H9 (cell line): ENCODE results near the gene EDDM3A. TPM values are rescaled to one million over a fixed set of nuclear protein-coding genes. Genes with fewer than 3 reads are reported as not detected.

Experiments used
- DNase-seq: peaks from one replicate; pipeline ENCODE4 v3.0.0-alpha.2; 2017
- H2AFZ ChIP-seq: one replicate; pipeline ENCODE4 v1.6.1; 2013; ENCODE audit warnings: mild to moderate bottlenecking, low read length, control low read depth, moderate library complexity
- H2AK5ac ChIP-seq: 2 replicates; pipeline ENCODE4 v1.6.1; 2013; ENCODE audit warnings: low read length, control low read depth, mixed read lengths; ENCODE audit not compliant: insufficient read length
- H2BK120ac ChIP-seq: one replicate; pipeline ENCODE4 v1.6.1; 2013; ENCODE audit warnings: low read depth, mild to moderate bottlenecking, low read length, control low read depth, inconsistent platforms; ENCODE audit not compliant: poor library complexity, severe bottlenecking
- H2BK12ac ChIP-seq: 2 replicates; pipeline ENCODE4 v1.6.1; 2013; ENCODE audit warnings: low read length, control low read depth, mixed read lengths, low read depth; ENCODE audit not compliant: insufficient read length
- H2BK15ac ChIP-seq: 2 replicates; pipeline ENCODE4 v1.6.1; 2013; ENCODE audit warnings: low read depth, low read length, control low read depth
- H2BK20ac ChIP-seq: one replicate; pipeline ENCODE4 v1.6.1; 2013; ENCODE audit warnings: low read depth, mild to moderate bottlenecking, low read length, control low read depth, inconsistent platforms; ENCODE audit not compliant: poor library complexity, severe bottlenecking
- H2BK5ac ChIP-seq: 2 replicates; pipeline ENCODE4 v1.6.1; 2013; ENCODE audit warnings: low read length, control low read depth, mixed read lengths; ENCODE audit not compliant: insufficient read length
- H3K14ac ChIP-seq: 2 replicates; pipeline ENCODE4 v1.6.1; 2013; ENCODE audit warnings: low read length, control low read depth; ENCODE audit not compliant: insufficient read depth
- H3K18ac ChIP-seq: 2 replicates; pipeline ENCODE4 v1.6.1; 2013; ENCODE audit warnings: low read depth, mild to moderate bottlenecking, mixed read lengths, low read length, control low read depth; ENCODE audit not compliant: insufficient read length
- H3K23ac ChIP-seq: 2 replicates; pipeline ENCODE4 v1.6.1; 2013; ENCODE audit warnings: low read length, control low read depth, mixed read lengths, low read depth; ENCODE audit not compliant: insufficient read length
- H3K23me2 ChIP-seq: 2 replicates; pipeline ENCODE4 v1.6.1; 2013; ENCODE audit warnings: low read depth, mild to moderate bottlenecking, mixed read lengths, low read length, control low read depth; ENCODE audit not compliant: insufficient read length, poor library complexity, severe bottlenecking
- H3K27ac ChIP-seq: 2 replicates; pipeline ENCODE4 v1.5.1; 2013; ENCODE audit warnings: low read length, control low read depth, mixed read lengths, low read depth; ENCODE audit not compliant: insufficient read length
- H3K27me3 ChIP-seq: 2 replicates; pipeline ENCODE4 v1.6.1; 2013; ENCODE audit warnings: low read length, control low read depth, inconsistent platforms; ENCODE audit not compliant: insufficient read depth
- H3K4ac ChIP-seq: 2 replicates; pipeline ENCODE4 v1.6.1; 2013; ENCODE audit warnings: low read depth, mild to moderate bottlenecking, control low read depth, inconsistent platforms, low read length, moderate library complexity
- H3K4me1 ChIP-seq: 2 replicates; pipeline ENCODE4 v1.6.1; 2013; ENCODE audit warnings: low read length, control low read depth, inconsistent platforms; ENCODE audit not compliant: insufficient read depth
- H3K4me2 ChIP-seq: 2 replicates; pipeline ENCODE4 v1.6.1; 2013; ENCODE audit warnings: low read length, control low read depth, mixed read lengths; ENCODE audit not compliant: insufficient read length, insufficient read depth
- H3K56ac ChIP-seq: 2 replicates; pipeline ENCODE4 v1.6.1; 2013; ENCODE audit warnings: low read depth, mild to moderate bottlenecking, mixed read lengths, low read length, control low read depth; ENCODE audit not compliant: insufficient read length
- H3K79me1 ChIP-seq: 2 replicates; pipeline ENCODE4 v1.6.1; 2013; ENCODE audit warnings: low read depth, mild to moderate bottlenecking, moderate library complexity, low read length, control low read depth, inconsistent platforms; ENCODE audit not compliant: insufficient read depth, poor library complexity, severe bottlenecking
- H3K79me2 ChIP-seq: 2 replicates; pipeline ENCODE4 v1.6.1; 2013; ENCODE audit warnings: low read length, control low read depth, inconsistent platforms; ENCODE audit not compliant: insufficient read depth
- H3K9ac ChIP-seq: 2 replicates; pipeline ENCODE4 v1.6.1; 2013; ENCODE audit warnings: low read length, control low read depth, mixed read lengths; ENCODE audit not compliant: insufficient read length; ENCODE audit errors: extremely low read depth
- H3K9me3 ChIP-seq: one replicate; pipeline ENCODE4 v1.6.1; 2013; ENCODE audit warnings: low read depth, low read length, inconsistent platforms; ENCODE audit not compliant: control insufficient read depth
- H3T11ph ChIP-seq: one replicate; pipeline ENCODE4 v1.6.1; 2013; ENCODE audit warnings: mild to moderate bottlenecking, low read length, control low read depth, inconsistent platforms
- H4K20me1 ChIP-seq: one replicate; pipeline ENCODE4 v1.6.1; 2013; ENCODE audit not compliant: control insufficient read depth, insufficient read length, insufficient read depth
- H4K5ac ChIP-seq: 2 replicates; pipeline ENCODE4 v1.6.1; 2013; ENCODE audit warnings: low read depth, mild to moderate bottlenecking, mixed read lengths, low read length, control low read depth; ENCODE audit not compliant: insufficient read length
- H4K8ac ChIP-seq: replicated peaks from 2 replicates; pipeline ENCODE4 v1.6.1; 2013; ENCODE audit warnings: low read length, control low read depth, mixed read lengths, low read depth; ENCODE audit not compliant: insufficient read length
- H4K91ac ChIP-seq: 2 replicates; pipeline ENCODE4 v1.6.1; 2013; ENCODE audit warnings: low read depth, mild to moderate bottlenecking, moderate library complexity, mixed read lengths, low read length, control low read depth; ENCODE audit not compliant: insufficient read length
- H3K27ac Mint-ChIP-seq, 3 experiments: 2 replicates in 2 of 3; 3 replicates in 1 of 3; pipeline ENCODE4 v1.8.0; 2020 to 2021; ENCODE audit warnings: mixed read lengths in 3 of 3, mild to moderate bottlenecking in 1 of 3, moderate library complexity in 1 of 3
- H3K27me3 Mint-ChIP-seq: 2 replicates; pipeline ENCODE4 v1.8.0; 2021; ENCODE audit warnings: low read depth, mild to moderate bottlenecking, moderate library complexity, mixed read lengths
- H3K36me3 Mint-ChIP-seq, 3 experiments: 2 replicates in 2 of 3; 3 replicates in 1 of 3; pipeline ENCODE4 v1.8.0; 2020 to 2021; ENCODE audit warnings: low read depth in 3 of 3, mixed read lengths in 3 of 3; ENCODE audit not compliant: insufficient read depth in 1 of 3
- H3K4me1 Mint-ChIP-seq, 2 experiments: 2 replicates each; pipeline ENCODE4 v1.8.0; 2020; ENCODE audit warnings: mixed read lengths in 2 of 2
- H3K4me3 Mint-ChIP-seq, 2 experiments: 2 replicates in 1 of 2; 3 replicates in 1 of 2; pipeline ENCODE4 v1.8.0; 2020 to 2021; ENCODE audit warnings: mild to moderate bottlenecking in 2 of 2, mixed read lengths in 2 of 2, moderate library complexity in 1 of 2
- H3K9me3 Mint-ChIP-seq, 2 experiments: 2 replicates in 1 of 2; 3 replicates in 1 of 2; pipeline ENCODE4 v1.8.0; 2020; ENCODE audit warnings: mild to moderate bottlenecking in 2 of 2, mixed read lengths in 2 of 2, moderate library complexity in 1 of 2
- CTCF ChIP-seq: fragments of 200-600 bp; sonication (generic); conservative IDR thresholded peaks from 3 replicates; pipeline ENCODE4 v1.8.0; 2021; ENCODE audit warnings: antibody characterized with exemption, mild to moderate bottlenecking
- WGBS: extraction: QIAGEN DNeasy Blood & Tissue Kit; methylation state at CpG from one replicate; pipeline ENCODE4 v1.1.7; 2013; ENCODE audit warnings: missing lambda C conversion rate, low lambda C conversion rate, mixed read lengths; ENCODE audit not compliant: insufficient read length; ENCODE audit errors: extremely low coverage; 5-methylcytosine and 5-hydroxymethylcytosine counted together
- total RNA-seq: library from RNA; stranded (reverse); gene quantifications from 2 replicates; pipeline ENCODE4 v1.2.1, GENCODE V29; 2021

The EDDM3A gene
- total RNA-seq, 1 experiment from 2014 or later: not detected

- H3T11ph ChIP-seq: no peak overlapping the region
- DNase-seq: no peak
- H3K27me3 Mint-ChIP-seq: no peaks in the 10 kb centered on the region
- no peak overlapping the region for H3K4me2 ChIP-seq
- H2BK20ac ChIP-seq: no peak overlapping the region
- no CpG with 5 or more reads among the region's 2 CpGs for WGBS
- H3K14ac ChIP-seq: no peak overlapping the region
- TF ChIP-seq CTCF: no peak
- H3K27me3 ChIP-seq: no peaks in the 10 kb centered on the region
- no peak overlapping the region for H2BK5ac ChIP-seq
- H3K9me3 ChIP-seq: peaks cover 15% of the 10 kb centered on the region
- H3K4me3 Mint-ChIP-seq: no peak overlapping the region
- peak overlapping the region; percentile 59 for H2BK12ac ChIP-seq
- no peak overlapping the region for H3K9ac ChIP-seq
- H3K18ac ChIP-seq: no peak overlapping the region
- H3K79me1 ChIP-seq: no peaks in the 10 kb centered on the region
- peaks cover 5 to 9% of the 10 kb centered on the region in 2 experiments for H3K9me3 Mint-ChIP-seq
- H2AFZ ChIP-seq: no peak overlapping the region
- no peak overlapping the region for H3K23ac ChIP-seq
- H2BK120ac ChIP-seq: no peak overlapping the region
- H3K4ac ChIP-seq: no peak overlapping the region
- H3K27ac Mint-ChIP-seq: peak overlapping the region in 2 of 3 experiments; percentile 19 to 81; a peak in 3 of 7 replicates
- no peak overlapping the region for H2BK15ac ChIP-seq
- peaks cover 0 to 3% of the 10 kb centered on the region in 2 experiments; a peak in 2 of 4 replicates for H3K4me1 Mint-ChIP-seq
- no peaks in the 10 kb centered on the region for H3K23me2 ChIP-seq
- H3K79me2 ChIP-seq: no peaks in the 10 kb centered on the region
- peaks cover 0 to 6% (median 0%) of the 10 kb centered on the region in 3 experiments; a peak in 4 of 7 replicates for H3K36me3 Mint-ChIP-seq
- H3K4me1 ChIP-seq: no peaks in the 10 kb centered on the region; the same call in 1 of the 2 replicates
- no peak overlapping the region for H3K56ac ChIP-seq
- H4K8ac ChIP-seq: no peak overlapping the region
- peak overlapping the region; percentile 93 for H3K27ac ChIP-seq
- no peaks in the 10 kb centered on the region for H4K20me1 ChIP-seq
- no peak overlapping the region for H4K5ac ChIP-seq
- H2AK5ac ChIP-seq: no peak overlapping the region
- H4K91ac ChIP-seq: no peak overlapping the region
Measured at GRCh38 chr14:20707622-20708021, 38.1 kb upstream of the EDDM3A start.
